ENCODE measurements around the gene GLI3.
A peak's percentile ranks its signal among the peaks of the same experiment; 100 is the strongest.

Gene GLI3
- total RNA-seq = 0 to 0.61 (median 0.18) reads per million in 4 donors

GRCh38 chr7:42236976-42237810, at the start of gene GLI3:
GLI3 (minus strand) TSS chr7:42237209; CDS start chr7:42223253, 13,956 bp downstream.
- DNase-seq = peak in 1 of 5 donors; percentile 28

DNA sequence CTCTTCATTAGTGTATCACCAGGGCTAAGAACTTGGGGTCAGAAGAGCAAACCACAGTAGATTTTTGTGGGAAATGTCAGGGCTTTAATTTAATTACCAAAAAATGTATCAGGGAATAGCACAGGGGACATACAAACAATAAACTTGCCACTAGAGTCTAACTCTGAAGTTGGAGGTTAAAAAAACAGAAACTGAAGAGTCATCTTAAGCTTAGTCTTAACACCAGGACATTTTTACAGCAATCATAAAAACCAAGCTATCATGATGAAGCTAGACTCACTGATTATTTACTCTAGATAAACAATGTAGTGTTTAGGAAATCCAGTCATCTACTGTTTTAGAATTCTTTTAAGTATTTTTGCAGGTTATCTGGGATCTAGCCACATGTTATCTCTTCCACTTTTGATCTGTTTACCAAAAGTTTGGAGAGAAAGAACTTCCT, 48.4 kb upstream of the GLI3 start:
- DNase-seq = no peak

- no peak for DNase-seq
Observed at GRCh38 chr7:42283553-42283952, 46.5 kb upstream of the GLI3 start.

- DNase-seq = no peak
Observed at GRCh38 chr7:42278344-42278743, 41.3 kb upstream of the GLI3 start.

DNA sequence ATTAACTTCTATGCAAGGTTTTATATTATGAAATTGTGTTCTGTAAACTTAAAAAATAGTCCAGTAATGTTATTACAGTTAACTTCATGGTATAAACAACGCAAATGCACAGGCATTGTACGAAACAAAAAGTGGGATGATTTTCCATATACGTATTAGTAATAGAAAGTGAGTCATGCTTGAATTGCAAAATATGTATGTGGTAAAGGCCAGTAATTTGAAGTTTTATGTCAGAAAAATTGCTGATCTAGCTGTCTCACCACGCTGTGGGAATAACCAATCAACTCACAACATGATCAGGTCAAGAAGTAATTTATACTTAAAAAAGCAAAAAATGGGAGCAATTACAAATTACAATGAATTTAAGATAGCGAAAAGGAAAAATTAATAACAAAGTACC, 37.0 kb upstream of the GLI3 start:
- DNase-seq = no peak

DNA sequence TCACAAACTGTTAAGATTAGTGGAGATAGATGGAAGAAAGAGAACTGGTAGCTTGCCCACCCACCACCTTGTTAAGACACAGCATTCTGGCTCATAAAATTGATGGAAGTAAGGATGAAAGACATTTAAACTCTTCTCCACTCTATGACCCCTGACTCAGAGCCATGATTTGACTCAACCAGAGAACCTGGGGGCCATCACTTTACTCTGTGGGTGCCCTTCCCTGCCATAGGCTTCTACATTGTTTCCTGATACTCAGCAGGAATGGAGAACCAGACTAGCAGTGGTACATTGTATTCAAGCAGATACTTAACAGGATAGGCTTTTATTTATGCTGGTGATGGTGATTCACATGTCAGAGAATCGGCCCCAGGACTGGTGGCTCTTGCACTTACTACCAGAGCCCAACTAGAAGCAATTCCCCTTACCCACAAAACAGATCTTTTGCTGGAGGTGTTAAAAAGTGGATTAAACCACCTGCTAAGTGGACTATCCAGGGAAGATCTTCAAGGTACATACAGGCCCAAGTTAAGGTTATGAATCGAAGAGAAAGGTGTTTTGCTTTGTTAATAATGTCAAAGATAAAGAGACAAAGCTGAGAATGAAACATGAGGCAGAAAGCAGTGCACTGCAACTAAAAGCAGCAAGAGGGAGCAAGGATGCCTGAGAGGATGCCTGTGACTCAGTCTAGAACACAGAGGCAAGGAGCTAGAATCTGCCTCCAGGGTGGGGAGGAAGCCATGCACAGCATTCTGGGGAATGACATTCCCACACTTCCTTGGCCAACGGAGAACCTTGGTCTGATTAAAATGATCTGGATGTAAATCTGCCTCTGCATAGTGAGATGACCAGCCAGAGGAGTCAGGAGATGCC, 36.0 kb upstream of the GLI3 start:
- DNase-seq = no peak

DNA sequence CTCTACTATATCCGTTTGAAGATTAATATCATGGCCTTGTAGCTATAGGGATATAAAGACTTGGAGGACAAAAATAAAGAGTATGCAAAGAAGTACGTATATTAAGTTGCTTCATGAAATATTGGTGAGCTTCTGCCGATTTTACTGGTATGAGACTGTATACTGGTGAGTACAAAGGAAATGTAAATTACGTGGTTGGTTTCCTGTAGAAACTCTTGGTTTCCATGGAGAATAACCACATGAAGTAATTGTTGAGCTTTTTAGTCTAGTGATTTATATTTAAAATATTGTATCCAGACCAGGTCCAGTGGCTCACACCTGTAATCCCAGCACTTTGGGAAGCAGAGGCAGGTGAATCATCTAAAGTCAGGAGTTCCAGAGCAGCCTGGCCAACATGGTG, 32.2 kb upstream of the GLI3 start:
- DNase-seq = no peak

DNA sequence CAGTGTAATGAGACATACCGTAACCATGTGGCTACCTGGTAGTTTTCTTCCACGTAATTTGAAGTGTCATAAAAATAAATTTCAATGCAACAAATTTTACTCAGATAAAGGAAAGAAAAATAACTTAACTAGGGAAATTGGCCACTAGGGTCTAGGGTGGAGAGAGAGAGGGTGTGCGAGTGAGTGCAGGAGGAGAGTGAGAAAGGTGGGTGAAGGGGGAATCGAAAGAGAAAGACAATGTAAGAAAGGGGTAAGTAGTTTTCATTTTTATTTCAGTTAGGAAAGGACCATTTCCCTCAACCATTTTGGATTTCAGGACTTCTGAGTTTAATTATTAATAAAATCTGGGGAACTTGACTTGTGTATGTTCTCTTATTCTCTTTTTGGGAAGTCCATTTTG, 27.7 kb upstream of the GLI3 start:
- DNase-seq = no peak

DNA sequence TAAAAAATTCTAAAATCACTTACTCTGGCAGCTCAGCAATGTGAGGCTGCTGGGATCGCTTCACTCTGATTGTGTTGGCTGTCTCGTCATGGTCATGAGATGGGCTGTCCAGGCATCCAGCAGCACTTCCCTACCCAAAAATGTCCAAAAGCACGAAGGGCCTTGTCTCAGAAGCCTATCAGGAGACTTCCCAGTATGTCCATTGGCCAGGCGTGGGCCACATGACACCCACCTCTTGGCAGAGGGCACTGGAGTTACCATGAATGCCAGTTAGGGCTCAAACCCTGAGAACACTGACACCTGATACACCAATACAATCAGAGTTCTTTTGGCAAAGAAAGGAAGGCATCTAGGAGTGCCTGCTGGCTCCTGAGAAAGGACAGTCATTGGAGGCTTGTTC, 27.0 kb upstream of the GLI3 start:
- no peak for DNase-seq

DNA sequence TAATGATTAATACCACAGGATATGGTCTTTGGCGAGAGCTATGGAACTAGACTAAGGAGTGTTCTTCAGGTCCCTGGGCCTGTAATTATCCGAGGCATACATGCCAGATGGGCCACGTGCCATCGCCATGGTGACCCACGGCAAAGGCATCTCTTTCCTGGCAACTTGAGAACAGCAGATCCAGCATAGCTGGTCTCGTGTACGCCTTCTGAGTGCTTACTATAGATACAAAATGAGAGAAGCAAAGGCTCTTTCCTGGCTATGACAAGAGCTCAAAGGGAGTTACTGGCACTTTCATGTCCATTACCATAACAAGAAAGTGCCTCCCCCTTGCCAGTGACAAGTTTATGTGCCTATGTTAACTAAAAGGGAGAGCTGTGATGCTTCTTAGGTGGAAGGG, 26.0 kb upstream of the GLI3 start:
- no peak for DNase-seq

DNA sequence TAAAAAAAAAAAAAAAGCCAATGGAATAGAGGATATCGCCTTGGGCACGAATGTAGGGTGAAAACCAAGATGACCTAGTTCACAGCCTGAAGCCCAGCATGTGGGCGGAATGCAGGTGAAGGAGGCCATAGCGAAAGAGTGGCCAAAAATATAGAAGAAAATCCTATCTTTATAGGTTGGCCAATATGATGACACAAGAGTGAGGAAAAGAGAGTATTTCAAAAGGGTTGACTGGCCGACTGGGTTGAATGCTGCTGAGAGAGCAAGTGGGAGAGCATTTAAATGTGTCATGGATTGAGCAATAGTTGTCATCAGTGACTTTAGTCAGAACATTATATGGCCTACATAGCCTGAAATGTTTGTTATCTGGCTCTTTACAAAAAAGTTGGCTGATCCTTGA, 17.2 kb upstream of the GLI3 start:
- no peak for DNase-seq

- no peak for DNase-seq
Observed at GRCh38 chr7:42253316-42253715, 16.3 kb upstream of the GLI3 start.

GRCh38 chr7:42250411-42250810, 13.4 kb upstream of the GLI3 start:
- DNase-seq = no peak

DNA sequence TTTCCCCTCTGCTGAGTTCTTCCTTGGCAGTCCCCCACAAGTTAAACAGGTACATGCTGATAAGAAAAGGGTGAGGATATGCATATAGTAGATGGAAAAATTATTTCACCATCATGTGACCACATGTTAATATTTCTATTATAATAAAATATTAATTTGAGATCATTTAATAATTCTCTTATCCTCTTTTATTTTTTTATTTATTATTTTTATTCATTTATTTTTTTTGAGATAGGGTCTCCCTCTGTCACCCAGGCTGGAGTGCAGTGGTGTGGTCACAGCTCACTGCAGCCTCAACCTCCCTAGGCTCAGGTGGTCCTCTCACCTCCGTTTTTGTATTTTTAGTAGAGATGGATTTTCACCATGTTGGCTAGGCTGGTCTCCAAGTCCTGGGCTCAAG, 11.6 kb upstream of the GLI3 start:
- DNase-seq = no peak

GRCh38 chr7:42247301-42247700, 10.3 kb upstream of the GLI3 start:
- no peak for DNase-seq

GRCh38 chr7:42244828-42245227, 7.8 kb upstream of the GLI3 start:
- DNase-seq = no peak

GRCh38 chr7:42242381-42242780, 5.4 kb upstream of the GLI3 start:
- no peak for DNase-seq

DNA sequence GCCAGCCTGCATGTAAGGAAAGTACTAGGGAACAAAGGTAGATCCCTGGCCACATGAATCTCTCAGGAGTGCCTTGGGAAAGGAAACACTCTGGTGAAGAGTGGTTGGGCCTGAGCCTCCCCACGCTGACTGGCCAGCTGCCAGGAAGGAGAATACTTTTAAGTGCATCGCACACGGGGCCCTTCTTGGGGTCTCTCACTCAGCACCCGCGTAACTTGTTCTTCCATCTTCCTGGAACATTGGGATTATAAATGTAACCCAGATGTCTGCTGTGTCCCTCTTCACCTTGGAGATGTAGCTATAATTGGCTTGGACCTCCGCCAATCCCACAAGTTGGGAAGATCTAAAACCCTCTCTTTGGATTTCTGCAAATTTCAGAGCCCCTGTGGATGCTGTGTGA, 4.4 kb upstream of the GLI3 start:
- DNase-seq = no peak

GRCh38 chr7:42240416-42240815, 3.4 kb upstream of the GLI3 start:
- DNase-seq = no peak

DNA sequence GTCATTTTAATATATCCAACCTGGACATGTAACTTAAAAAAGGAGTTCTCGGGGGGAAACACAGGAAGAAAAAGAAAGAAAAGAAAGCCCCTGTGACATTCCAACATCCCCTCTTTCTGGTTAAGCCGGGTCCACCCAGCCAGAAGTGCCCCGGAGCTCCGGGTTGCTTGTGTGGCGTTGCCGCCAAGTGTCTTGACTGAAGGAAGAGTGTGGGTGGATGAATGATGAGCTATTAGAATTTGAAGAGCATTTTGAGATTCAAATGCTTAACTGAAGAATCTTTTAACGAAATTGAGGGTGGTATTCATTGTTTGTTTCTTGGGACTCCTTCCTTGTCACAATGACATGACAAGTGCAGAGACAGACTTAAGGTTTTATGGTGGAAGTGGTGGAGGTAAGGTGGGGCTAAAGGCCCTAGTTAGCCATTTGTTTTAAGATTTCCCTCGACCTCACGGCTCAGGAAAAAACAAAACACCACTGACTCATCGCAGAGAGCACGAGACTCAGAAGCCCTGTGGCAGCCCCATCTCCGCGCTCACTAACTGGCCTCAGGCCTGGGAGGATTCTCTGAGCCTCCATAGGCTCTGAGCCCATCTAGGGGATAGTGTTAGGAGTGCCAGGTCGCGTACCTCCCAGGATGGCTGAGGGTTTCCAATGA, 1.8 kb upstream of the GLI3 start:
- no peak for DNase-seq

DNA sequence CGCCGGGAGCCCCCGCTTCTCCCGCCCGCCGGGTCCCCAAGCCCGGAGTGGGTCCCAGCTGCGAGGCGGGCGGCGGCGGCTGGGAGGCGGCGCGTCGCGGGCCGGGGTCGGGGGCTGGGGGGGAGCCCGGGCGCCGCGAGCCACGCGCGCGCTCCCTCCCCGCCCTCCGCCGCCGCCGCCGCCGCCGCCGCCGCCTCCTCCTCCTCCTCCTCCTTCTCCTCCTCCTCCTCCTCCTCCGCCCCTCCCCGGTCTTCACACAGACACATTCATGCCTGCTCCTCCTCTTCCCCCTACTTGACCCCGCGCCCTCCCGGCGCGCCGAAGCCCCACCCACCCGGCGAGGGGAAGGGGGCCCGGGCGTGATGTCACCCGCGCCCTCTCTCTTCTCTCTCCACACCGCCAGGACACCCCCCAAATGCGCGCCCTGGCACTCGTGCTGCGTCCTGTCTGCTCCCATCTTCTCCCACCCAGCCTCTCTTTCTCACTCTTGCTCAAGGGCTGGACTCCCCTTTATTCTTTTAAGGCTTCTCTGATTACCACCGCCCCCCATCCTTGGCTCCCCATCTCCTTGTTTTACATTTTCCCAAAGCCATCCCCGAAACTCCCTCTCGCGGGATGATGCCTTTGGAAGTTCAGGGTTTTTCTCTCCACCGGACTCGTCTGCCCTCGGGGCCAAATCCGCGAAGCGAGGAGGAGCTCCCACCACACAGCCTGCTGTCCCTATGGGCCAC, 967 bp upstream of the GLI3 start:
- DNase-seq = no peak

DNA sequence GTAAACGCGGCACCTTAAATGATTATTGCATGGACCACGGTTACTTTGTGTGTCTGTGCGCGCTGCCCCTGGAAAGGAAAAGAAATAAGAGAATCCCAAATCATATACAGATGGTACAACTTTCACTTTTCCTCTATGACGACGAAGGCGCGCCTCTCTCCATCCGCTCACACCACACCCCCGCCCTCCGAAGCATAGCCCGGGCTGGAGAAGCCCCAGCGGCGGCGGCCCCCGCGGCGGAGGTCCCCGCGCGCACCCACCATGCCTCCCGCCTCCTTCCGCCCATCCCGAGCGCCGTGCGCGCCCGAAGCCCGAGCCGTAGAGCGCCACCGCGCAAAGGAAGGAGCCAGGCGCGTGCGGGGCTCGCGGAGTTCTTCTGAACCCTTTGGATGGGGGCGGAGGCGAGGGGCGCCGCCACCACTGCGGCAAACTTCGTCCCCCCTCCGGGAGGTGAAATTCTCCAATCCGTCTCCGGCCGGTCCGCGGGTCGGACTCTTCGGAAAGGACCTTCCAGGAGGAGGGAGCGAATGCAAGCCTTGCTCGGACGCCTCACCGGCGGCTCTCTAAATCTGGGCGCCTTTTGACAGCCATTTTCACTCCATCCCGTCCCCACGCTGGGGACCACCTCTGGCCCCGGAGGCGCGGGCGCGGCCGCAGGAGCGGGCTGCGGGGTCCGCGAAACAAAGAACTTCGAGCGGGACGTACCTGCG, 588 bp downstream of the GLI3 start:
- DNase-seq = no peak
